A549 treated with CpdA at 1 μM for 4 hours (cell line): ENCODE measurements around the gene OR2G3. TPM values are rescaled to one million over a fixed set of nuclear protein-coding genes. Genes with fewer than 3 reads are reported as not detected.

Experiments
- total RNA-seq: library from RNA; stranded (reverse); fragments of 200-300 nt; extraction: Qiagen RNA extraction; gene quantifications from 5 replicates; pipeline ENCODE4 v1.2.3, GENCODE V29; 2022; ENCODE audit warnings: low read depth

The OR2G3 gene
- not detected in 5 replicates for total RNA-seq

GRCh38 chr1:247605286-247605685, at the start of gene OR2G3:
TSS of gene OR2G3 (plus strand) at chr1:247605586. CDS start at chr1:247605586, 0 bp downstream.

GRCh38 chr1:247588060-247588459, 17.3 kb upstream of the OR2G3 start, which contains the start of gene OR2G2:
TSS of gene OR2G2 (plus strand) at chr1:247588360. CDS start at chr1:247588360, 0 bp downstream.

Other genes starting within 250 kb of the OR2G3 start
- gene NLRP3, start 189.4 kb upstream of the OR2G3 start, total RNA-seq, result not detected in 5 replicates
- gene OR2B11, start 147.5 kb upstream of the OR2G3 start, total RNA-seq, result not detected in 5 replicates
- gene OR2C3, start 69.1 kb upstream of the OR2G3 start, total RNA-seq, result not detected in 5 replicates
- gene GCSAML, start 56.5 kb upstream of the OR2G3 start, total RNA-seq, result not detected in 5 replicates
- gene OR2G2, start 17.2 kb upstream of the OR2G3 start, total RNA-seq, result not detected in 5 replicates
- not detected in 5 replicates for gene OR13G1, start 74.2 kb downstream of the OR2G3 start, total RNA-seq
- gene OR6F1, start 111.1 kb downstream of the OR2G3 start, total RNA-seq, result not detected in 5 replicates
- gene OR14K1, start 133.0 kb downstream of the OR2G3 start, total RNA-seq, result not detected in 5 replicates
- not detected in 5 replicates for gene OR14A2, start 142.6 kb downstream of the OR2G3 start, total RNA-seq
- not detected in 5 replicates for gene OR1C1, start 155.0 kb downstream of the OR2G3 start, total RNA-seq
- not detected in 5 replicates for gene OR14A16, start 218.5 kb downstream of the OR2G3 start, total RNA-seq
- gene OR11L1, start 236.3 kb downstream of the OR2G3 start, total RNA-seq, result not detected in 5 replicates